ENCODE measurements around the gene SERPINA3. TPM values are rescaled to one million over a fixed set of nuclear protein-coding genes. Genes with fewer than 3 reads are reported as not detected.

The SERPINA3 gene
- total RNA-seq, 1 donor from 2014 or later = 0.17 TPM

DNA sequence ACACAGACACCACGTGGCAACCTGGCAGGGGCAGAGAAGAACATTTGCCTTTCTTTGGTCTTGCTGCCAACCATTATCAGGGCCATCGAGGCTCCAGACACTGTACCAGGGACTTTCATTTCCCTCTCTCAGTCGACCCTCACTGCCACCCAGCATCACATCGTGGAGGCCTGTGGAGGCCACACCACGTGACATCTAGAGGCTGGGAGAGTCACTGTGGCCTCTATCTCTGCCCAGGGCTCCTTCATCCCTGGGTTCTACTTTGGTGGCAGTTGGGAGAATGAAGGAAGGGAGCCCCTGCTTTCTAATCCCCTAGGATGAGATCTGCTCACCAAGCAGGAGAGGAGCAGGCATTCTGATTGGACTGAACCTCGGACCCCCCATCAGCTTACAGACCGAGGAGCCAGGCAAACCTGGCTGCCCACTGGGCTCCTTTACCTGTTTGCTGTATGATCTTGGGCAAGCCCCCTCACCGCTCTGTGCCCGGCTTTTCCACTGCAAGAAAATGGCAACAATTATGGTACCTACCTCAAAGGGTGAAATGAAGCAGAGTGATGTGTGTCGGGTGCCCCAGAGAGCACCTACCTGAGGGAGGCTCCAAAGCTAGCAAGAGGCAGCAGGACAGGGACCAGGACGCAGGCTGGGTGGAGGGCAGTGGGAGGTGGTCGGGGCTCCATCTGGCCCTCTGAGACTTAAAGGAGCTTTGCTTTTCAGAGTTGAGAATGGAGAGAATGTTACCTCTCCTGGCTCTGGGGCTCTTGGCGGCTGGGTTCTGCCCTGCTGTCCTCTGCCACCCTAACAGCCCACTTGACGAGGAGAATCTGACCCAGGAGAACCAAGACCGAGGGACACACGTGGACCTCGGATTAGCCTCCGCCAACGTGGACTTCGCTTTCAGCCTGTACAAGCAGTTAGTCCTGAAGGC is 1.8 kb downstream of the SERPINA3 start:
- DNase-seq = no peak

DNA sequence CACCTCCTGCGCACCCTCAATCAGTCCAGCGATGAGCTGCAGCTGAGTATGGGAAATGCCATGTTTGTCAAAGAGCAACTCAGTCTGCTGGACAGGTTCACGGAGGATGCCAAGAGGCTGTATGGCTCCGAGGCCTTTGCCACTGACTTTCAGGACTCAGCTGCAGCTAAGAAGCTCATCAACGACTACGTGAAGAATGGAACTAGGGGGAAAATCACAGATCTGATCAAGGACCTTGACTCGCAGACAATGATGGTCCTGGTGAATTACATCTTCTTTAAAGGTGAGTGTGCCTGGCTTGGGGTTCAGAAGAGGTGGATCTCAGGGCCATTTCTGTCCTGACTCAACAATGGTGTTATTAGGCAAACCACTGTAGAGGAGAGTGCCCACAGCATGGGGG is 2.6 kb downstream of the SERPINA3 start:
- no peak for DNase-seq

GRCh38 chr14:94615254-94615653 is 3.1 kb downstream of the SERPINA3 start:
- no peak for DNase-seq

- DNase-seq = no peak
Measured at GRCh38 chr14:94615823-94616570, 3.8 kb downstream of the SERPINA3 start.

DNA sequence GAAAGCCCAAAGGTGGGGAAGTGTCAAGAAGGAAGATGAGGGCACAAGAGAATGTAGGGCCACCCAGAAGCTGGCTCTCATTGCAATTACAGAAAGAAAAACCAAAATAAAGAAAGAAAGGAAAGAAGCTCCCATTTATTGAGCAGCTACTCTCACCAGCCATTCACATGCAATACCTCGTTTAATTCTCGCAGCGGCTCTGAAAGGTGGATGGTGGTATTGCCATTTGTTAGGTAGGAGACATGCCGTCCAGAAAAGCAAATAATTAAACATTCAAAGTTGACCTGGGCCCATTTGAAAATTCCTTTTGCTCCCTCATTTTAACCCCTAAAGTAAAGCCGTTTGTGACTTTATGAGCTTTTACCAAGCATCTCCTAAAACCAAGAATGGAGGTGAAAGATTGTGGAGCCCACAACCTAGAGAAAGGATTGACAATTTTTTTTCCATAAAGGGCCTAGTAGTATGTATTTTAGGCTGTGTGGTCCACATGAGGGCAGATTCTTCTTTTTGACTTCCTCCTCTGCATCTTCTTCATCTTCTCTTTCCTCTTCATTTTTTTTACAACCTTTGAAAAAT is 5.3 kb downstream of the SERPINA3 start:
- DNase-seq = no peak

DNA sequence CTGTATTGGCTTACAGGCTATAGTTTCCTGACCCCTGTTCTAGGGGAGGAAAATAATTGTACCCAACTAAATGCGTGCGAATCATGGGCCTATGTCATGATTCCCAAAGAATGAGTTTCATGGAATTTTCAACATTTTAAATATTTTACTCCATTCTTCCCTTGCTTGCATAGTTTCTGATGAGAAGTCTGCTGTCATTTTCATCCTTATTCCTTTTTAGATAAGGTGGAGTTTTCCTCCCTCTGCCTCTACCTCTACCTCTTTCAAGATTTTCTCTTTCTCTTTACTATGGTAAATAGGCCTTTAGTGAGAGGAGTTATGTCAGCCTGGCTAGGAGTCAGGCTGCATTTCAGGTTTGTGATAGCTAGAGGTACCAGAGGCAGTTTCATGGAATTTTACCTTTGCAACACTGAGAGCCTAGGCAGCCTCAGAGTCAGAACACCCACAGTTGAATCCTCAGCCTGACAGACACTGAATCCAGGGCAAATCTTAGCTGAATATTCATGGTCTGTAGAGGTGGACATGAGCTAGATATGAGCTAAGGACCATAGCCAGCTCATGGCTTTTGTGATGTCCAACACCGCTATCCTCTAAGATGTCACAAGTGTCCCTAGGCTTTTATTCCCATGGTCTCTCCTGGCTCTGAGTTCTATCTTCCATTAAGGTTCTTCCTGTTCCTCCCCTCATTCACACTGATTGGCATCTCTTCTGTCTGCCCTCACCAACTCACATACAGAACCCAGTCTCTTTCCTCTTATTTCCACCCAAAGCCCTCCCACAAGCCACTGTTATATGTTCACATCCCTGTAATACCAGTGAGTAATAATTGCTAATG is 6.0 kb downstream of the SERPINA3 start:
- no peak for DNase-seq

DNA sequence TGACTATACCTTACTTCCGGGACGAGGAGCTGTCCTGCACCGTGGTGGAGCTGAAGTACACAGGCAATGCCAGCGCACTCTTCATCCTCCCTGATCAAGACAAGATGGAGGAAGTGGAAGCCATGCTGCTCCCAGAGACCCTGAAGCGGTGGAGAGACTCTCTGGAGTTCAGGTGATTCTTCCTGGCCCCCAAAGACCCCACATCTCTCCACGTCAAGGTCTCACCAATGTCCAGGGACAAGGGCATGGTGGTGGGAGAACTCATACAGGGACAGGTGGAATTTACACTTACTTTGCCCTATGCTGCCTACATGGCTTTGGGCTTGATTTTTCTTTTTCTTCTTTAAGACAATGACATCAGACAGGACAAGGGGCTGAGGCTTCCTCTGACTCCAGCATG is 7.1 kb downstream of the SERPINA3 start:
- DNase-seq = no peak

DNA sequence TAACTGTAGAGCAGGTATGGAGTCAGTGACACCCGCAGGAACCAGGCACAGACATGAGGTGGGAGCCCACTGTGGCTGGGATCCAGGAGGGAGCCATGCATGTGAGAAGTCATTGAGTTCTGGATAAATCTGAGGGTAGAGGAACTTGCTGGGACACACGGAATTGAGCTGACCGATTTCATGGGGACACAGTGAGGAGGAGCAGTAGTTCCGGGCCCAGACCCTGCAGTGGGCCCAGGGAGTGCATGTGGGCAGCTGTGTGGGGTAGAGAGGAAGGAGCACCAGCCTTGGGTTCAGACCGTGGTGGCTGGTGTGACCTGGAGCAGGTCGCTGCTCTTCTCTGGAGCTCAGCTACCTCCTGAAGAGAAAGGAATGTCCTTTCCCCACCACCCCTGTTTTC is 8.4 kb downstream of the SERPINA3 start:
- no peak for DNase-seq

DNA sequence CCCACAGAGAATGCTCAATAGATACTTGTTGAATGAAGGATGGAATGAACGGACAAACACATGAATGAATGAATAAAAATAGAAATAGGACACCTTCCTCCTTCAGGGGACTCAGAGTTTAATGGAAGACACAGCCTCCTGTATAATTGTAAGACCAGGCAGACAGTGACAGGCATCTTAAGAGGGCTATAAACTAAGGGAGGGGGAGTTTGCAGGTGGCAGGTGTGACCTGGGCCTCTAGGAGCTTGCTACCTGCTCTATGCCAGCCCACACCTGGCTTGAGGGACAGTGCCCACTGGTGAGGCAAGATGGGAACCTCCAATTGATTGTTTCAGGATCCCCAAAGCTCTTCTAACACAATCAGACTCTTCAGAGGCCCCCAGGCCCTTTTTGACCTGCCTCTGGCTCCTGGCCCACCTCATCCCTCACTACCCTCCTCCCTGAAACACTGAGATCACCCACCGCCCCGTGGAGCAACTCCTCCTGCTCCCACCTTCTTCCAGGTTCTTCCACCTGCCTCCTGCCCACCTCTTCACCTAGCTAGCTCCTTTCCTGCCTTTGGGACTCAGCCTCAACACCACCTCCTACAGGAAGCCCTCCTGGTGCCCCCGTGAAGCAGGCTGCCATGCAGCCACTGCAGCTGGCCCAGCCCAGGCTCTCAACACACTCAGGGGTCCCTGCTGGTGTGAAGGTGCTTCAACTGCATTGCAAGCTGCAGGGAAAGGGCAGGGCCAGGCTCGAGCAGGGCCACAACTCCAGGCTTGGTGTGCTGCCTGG is 9.4 kb downstream of the SERPINA3 start:
- no peak for DNase-seq

GRCh38 chr14:94622653-94623421 is 10.6 kb downstream of the SERPINA3 start:
- no peak for DNase-seq

DNA sequence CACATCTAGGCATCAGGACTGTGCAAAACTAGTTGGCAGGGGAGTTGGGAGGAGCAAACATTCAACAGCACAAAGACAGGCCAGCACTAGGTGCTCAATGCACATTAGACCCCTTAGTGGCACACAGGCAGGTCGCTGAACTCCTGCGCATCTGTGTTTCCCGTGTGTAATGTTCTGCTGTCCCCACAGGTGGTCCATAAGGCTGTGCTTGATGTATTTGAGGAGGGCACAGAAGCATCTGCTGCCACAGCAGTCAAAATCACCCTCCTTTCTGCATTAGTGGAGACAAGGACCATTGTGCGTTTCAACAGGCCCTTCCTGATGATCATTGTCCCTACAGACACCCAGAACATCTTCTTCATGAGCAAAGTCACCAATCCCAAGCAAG is 11.2 kb downstream of the SERPINA3 start:
- DNase-seq = no peak

DNA sequence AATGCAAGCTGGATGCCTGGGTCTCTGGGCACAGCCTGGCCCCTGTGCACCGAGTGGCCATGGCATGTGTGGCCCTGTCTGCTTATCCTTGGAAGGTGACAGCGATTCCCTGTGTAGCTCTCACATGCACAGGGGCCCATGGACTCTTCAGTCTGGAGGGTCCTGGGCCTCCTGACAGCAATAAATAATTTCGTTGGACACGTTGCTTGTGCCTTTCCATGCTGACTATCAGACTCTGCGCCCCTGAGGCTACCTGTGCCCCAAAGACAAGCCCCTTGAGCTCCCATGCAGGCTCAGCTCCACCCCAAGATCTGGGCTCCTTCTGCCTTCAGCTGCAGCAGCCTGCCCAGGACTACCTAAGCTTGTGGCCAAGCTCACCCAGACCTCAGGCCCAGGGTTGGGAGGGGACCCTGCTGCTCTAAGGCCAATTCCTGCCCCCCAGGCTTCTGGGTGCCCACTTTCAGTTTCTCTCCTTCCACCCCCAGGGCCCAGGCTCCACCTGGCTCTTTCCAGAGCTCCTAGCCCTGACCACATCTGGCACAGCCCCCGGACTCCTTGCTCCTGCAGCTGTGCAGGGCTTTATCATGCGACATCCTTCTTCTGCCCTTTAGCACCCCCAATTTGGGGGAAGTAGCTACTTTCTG is 11.8 kb downstream of the SERPINA3 start:
- no peak for DNase-seq

DNA sequence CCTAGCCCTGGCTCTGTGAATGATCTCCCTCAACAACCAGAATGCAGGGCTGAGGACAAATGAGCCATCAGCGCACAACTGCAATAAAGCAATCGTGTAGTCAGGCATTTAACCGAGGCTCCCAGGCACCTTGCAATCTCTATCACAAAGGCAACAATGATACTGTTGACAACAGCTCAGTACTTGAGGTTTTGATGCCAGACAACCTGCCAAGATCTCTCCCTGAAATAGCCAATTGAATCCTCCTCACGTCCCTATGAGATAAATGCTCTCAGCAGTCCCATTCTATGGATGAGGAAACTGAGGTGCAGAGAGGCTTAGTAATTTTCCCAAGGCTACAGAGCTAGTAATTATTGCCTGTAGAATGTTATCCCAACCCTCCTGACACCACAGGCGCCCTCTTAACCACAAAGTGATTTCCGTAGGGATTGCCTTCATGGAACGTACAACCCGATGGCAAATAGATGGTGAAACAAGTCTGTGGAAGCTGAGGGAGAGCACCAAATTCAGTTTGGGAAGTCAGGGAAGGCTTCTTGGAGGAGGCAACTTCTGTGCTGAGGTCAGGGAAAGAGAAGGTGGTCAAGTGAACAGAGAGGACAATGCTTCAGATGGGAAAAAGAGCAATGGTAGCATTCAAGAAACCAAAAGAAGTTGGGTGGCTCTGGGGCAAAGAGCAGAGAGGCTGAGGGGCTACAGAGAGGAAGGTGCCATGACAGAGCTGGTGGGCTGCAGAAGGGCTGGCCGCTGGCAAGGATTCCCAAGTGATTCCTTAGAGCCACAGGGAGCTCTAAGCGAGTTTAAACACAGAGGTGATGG is 12.6 kb downstream of the SERPINA3 start:
- no peak for DNase-seq

DNA sequence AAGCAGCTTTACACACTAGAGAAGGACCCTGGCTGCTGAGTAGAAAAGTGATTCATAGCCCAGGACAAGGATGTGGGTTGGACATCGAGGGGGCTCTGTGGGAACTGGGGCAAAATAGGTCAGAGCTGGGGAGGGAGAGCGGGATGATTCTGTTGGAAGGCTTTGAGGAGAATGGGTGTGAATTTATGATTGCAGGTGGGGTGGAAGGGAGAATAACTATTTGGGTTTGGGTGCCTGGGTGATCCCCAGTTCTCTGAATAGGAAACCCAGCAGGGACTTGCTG is 13.1 kb downstream of the SERPINA3 start:
- no peak for DNase-seq

GRCh38 chr14:94628578-94628977 is 16.4 kb downstream of the SERPINA3 start:
- no peak for DNase-seq

- DNase-seq = no peak
Measured at GRCh38 chr14:94630396-94630795, 18.2 kb downstream of the SERPINA3 start.

DNA sequence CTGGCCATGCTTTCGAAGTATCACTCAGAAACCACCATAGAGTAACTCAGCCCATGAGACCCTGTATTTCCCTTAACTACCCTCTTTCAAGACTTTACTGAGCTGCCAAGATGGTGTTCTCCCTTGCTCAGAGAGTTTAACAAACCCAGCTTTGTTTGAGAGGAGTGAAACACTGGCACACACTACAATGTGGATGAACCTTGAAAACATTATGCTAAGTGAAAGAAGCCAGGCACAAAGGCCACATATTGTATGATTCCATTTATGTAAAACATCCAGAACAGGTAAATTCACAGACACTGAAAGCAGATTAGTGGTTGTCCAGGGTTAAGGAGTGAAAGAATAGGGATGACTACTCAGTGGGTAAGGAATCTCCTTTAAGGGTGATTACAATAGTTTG is 18.9 kb downstream of the SERPINA3 start:
- no peak for DNase-seq

DNA sequence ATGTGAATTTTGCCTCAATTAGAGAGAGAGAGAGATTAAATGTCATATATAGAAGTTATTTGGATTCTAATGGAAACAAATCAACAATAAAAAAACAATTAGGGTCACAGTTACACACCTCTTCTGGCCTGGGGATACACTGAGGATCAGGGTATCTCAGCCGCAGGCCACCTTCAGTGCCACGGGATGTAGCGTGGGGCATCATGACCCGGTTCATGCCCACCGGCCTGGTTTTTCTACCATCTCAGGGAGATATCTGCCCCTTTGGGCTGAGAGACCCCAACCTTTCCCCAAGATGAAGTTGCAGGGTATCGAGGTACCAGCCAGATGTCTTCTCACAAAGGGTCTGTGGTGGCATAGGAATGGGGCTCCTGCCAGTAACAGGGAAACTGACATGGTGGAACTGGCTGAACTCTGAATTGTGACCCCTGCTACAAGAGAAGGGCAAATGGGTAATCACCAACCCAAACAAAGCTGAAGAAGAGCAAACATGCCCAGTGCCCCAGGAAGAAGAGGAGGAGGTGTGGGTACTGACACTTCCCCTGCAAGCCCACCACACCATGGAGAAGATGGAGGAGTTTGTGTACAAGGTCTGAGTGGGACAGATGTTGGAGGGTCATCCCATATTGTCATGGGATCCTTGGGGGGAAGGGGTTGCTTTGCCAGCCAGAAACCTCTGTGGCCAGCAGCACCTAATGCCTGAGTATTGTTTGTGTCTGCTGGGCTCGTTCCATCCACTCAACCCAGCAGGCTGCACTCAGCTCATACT is 19.5 kb downstream of the SERPINA3 start:
- DNase-seq = no peak

DNA sequence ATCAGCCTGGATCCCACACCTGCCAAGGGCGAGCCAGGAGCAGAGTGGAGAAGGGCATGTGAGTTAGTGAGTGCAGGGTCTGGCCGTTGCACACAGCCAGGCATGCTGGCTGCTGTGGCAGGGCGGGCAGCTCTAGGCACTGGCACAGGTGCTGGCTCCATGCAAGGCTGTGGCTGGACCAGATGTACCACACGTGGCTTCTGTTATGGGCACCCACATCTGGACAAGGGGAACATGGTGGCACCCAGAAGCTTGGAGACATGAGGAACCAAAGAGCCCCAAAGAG is 20.1 kb downstream of the SERPINA3 start:
- DNase-seq = no peak
